Urinary bladder (tissue), 4 donors: ENCODE measurements around the gene IL17RA. TPM values are rescaled to one million over a fixed set of nuclear protein-coding genes. Genes with fewer than 3 reads are reported as not detected.

Experiments used
- DNase-seq: peaks from one replicate; pipeline ENCODE4 v3.0.0-alpha.2; 2015; ENCODE audit errors: extremely low spot score
- H3K27ac ChIP-seq: one replicate; pipeline ENCODE4 v1.5.1; 2013; ENCODE audit warnings: low read depth, mild to moderate bottlenecking, moderate library complexity
- H3K36me3 ChIP-seq: one replicate; pipeline ENCODE4 v1.6.1; 2013; ENCODE audit warnings: mild to moderate bottlenecking, moderate library complexity; ENCODE audit not compliant: insufficient read depth
- H3K4me1 ChIP-seq: one replicate; pipeline ENCODE4 v1.6.1; 2013; ENCODE audit warnings: mild to moderate bottlenecking, moderate library complexity; ENCODE audit not compliant: insufficient read depth
- H3K4me3 ChIP-seq: one replicate; pipeline ENCODE4 v1.5.1; 2013; ENCODE audit warnings: low read depth, low read length
- WGBS: extraction: QIAGEN DNeasy Blood & Tissue Kit; methylation state at CpG from one replicate; pipeline ENCODE4 v1.1.7; 2013; 5-methylcytosine and 5-hydroxymethylcytosine counted together
- polyA plus RNA-seq: library from polyadenylated mRNA; stranded (reverse); fragments of 200-250 nt; gene quantifications from one replicate; pipeline ENCODE4 v1.2.3, GENCODE V29; 2013
- total RNA-seq: library from RNA; depleted of rRNA; stranded (reverse); fragments of >200 nt; gene quantifications from one replicate; pipeline ENCODE4 v1.2.3, GENCODE V29; 2014
- donor health status: healthy with polysubstance abuse.
- donor health status: healthy.

Gene IL17RA
- total and polyA plus RNA-seq, 2 donors = 5.1 to 9.1 TPM

DNA sequence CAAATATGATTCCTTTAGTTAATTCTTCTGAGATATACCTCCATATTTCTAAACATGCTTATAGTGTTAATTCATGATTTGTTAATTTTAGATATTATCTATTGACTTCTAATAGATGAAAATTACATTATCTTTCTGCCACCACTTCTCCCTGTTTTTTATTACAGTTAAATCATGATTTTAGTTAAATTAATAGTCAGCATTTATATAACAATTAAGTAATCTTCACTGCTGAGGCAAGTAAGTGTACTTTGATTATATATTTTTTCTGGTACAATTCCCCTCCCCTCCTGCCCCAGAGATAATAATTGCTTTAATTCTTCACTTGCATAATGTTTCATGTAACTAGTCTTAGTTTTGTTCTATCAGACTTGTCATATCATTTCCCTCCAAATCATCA, 5.8 kb downstream of the IL17RA start:
- DNase-seq = no peak
- Histone ChIP-seq H3K36me3 (no peaks in the 10 kb centered on the region), H3K27ac (no peak overlapping the region), H3K4me1 (no peaks in the 10 kb centered on the region), H3K4me3 (no peak overlapping the region)

DNA sequence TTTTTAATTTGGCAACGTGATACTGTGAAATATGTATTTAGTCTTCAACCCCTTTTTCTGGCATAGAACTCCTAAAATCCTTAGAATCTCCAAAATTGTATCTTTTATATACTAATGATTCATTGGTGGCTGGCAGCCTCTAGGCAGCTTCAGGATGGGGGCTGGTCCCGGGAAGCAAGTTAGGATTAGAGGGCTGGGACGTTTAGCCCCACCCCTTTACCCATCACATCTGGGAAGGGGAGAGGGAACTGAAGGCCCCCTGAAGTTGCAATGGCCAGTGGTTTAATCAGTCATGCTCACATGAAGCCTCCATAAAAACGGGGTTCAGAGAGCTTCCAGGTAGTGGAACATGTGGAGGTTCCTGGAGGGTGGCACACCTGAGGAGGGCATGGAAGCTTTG, 7.1 kb downstream of the IL17RA start:
- Histone ChIP-seq H3K4me1 (no peaks in the 10 kb centered on the region), H3K4me3 (no peak overlapping the region), H3K36me3 (no peaks in the 10 kb centered on the region), H3K27ac (no peak overlapping the region)
- DNase-seq = no peak
- 48% methylated on average over 4 of the region's 4 CpGs for WGBS

DNA sequence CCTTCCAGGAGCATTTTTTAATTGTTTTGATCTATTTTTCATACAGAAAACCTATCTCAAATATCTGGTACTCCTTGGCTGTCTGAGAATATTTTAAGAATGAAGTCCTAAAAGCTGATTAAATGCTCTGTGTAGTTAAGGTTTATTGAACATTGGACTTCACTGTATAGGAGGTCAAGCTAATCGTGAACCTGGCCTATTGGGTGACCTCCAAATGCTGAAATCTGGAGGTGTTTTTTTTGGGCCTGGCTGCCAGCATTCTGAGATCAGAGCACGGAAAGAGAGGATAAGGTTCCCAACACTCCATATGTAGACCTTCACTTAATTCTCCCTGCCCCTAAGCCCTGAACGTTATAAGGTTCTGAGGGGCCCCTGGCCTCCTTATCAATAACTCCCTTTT, 8.3 kb downstream of the IL17RA start:
- no peak overlapping the region for H3K4me3 ChIP-seq
- H3K4me1 ChIP-seq = no peaks in the 10 kb centered on the region
- H3K36me3 ChIP-seq = peaks cover 2% of the 10 kb centered on the region
- 65% methylated on average over 3 of the region's 3 CpGs for WGBS
- H3K27ac ChIP-seq = no peak overlapping the region
- DNase-seq = no peak

DNA sequence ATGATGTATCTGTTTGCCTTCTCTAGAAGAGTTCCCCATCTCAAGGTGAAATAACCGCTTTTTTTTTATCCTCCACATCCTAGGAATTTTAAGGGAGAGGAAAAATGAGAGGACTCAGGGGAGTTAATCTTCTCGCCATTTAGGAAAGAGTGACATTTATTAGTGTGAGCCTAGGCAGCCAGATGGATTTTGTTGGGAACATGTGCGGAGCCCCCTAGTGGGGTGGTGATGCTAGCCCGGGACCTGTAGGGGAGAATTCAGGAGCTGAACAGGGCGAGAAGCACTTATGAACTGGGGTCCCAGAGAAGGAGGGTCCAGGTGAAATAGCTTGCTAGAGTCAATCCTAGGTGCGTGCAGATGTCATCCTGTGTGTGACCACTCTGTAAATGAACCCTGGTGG, 10.7 kb downstream of the IL17RA start:
- Histone ChIP-seq H3K36me3 (peaks cover 8% of the 10 kb centered on the region), H3K4me3 (no peak overlapping the region), H3K4me1 (no peaks in the 10 kb centered on the region), H3K27ac (no peak overlapping the region)
- no peak for DNase-seq
- 69% methylated on average over 6 of the region's 6 CpGs for WGBS

DNA sequence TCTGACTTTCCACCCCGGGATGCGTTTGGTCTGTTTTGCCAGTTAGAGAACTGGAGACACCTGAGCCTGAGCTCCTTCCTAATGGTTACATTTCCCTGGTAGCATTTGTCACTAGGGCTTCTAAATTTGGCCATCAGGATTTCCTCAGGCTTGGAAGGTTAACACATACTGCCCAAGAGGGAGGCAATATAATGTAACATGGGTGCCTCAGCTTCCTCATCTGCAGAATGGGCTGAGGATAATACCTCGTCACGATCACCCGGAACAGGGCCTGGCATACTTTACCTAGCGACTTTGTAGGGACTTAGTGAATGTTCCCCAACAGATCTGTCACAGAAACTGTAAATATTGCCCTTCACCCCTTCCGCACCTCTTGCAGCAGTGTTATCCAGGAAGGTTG, 11.3 kb downstream of the IL17RA start:
- no peaks in the 10 kb centered on the region for H3K4me1 ChIP-seq
- WGBS = 94% methylated on average over 7 of the region's 7 CpGs
- peaks cover 8% of the 10 kb centered on the region for H3K36me3 ChIP-seq
- DNase-seq = no peak
- no peak overlapping the region for H3K27ac ChIP-seq
- no peak overlapping the region for H3K4me3 ChIP-seq

DNA sequence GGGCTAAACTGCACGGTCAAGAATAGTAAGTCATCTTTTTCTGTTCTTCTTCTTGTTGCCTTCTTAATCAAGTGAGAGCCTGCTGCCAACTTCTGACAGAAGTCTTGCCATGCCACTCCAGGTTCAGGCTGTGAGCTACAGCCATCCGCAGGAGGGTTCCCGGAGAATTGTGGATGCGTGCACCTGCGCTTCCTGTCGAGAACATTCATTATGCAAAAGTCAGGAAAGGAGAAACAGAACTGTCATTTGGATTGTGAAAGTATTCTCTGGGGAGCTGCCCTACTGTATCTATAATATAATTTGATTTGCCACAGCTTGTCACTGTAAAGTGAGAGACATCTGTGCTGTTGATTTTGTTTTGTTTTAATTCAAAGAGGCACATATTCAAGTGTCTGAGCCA, 12.3 kb downstream of the IL17RA start:
- Histone ChIP-seq H3K4me1 (no peaks in the 10 kb centered on the region), H3K36me3 (peaks cover 8% of the 10 kb centered on the region), H3K4me3 (no peak overlapping the region), H3K27ac (no peak overlapping the region)
- 80% methylated on average over 6 of the region's 6 CpGs for WGBS
- no peak for DNase-seq

DNA sequence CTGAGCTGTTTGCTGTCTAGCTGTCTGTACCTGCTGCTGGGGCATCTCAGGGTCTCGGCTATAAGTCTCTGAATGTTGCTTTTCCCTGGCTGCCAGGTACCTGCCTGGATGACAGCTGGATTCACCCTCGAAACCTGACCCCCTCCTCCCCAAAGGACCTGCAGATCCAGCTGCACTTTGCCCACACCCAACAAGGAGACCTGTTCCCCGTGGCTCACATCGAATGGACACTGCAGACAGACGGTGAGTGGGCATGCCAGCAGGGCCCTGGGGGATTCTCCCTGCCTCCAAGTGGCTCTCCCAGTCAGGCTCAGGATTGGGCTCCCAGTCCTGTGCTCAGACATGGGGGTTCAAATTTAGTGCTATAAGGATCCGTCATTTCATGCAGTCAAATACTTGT, 12.9 kb downstream of the IL17RA start:
- Histone ChIP-seq H3K27ac (no peak overlapping the region), H3K36me3 (peaks cover 9% of the 10 kb centered on the region), H3K4me1 (no peaks in the 10 kb centered on the region), H3K4me3 (no peak overlapping the region)
- 85% methylated on average over 6 of the region's 6 CpGs for WGBS
- no peak for DNase-seq

DNA sequence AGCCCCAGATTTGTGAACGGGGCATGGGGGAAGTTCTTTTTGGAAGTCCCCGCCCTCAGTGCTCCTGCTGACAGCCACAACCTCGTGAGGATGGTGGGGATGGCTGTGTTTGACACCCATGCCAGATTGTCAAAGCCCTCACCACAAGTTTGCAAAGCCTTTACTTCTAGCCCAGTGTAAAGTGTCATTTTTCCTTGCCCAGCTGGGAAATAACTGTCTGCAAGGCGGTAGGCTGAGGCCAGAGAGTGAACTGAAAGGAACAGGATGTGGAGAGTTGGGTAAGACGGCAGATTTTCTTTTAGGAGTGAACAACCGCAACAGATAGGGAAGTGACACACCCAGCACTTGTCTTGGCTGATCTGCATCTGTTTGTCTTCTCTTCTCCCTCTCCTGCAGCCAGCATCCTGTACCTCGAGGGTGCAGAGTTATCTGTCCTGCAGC, 13.6 kb downstream of the IL17RA start:
- 67% methylated on average over 7 of the region's 7 CpGs for WGBS
- no peak for DNase-seq
- Histone ChIP-seq H3K27ac (no peak overlapping the region), H3K36me3 (peaks cover 9% of the 10 kb centered on the region), H3K4me1 (no peaks in the 10 kb centered on the region), H3K4me3 (no peak overlapping the region)

DNA sequence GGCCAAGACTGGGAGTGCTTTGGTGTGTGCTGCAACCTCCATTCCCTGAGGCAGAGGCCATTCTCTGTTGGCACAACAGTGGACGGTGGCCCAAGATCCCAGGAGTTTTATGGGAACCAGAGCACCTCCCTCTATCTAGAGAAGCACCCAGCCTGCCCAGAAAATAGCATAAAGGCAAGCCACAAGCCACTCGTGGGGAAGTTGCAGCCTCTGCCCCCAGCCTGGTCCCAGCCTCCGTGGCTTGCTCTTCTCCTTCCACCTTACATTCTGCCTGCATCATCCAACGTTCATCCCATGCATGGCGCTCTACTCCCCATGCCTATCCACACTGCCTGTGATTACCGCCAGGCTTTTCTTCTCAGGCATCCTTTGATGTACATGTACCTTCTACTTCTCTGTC, 15.8 kb downstream of the IL17RA start:
- no peak overlapping the region for H3K4me3 ChIP-seq
- H3K36me3 ChIP-seq = peaks cover 9% of the 10 kb centered on the region
- 80% methylated on average over 6 of the region's 6 CpGs for WGBS
- H3K27ac ChIP-seq = no peak overlapping the region
- H3K4me1 ChIP-seq = no peaks in the 10 kb centered on the region
- DNase-seq = no peak

DNA sequence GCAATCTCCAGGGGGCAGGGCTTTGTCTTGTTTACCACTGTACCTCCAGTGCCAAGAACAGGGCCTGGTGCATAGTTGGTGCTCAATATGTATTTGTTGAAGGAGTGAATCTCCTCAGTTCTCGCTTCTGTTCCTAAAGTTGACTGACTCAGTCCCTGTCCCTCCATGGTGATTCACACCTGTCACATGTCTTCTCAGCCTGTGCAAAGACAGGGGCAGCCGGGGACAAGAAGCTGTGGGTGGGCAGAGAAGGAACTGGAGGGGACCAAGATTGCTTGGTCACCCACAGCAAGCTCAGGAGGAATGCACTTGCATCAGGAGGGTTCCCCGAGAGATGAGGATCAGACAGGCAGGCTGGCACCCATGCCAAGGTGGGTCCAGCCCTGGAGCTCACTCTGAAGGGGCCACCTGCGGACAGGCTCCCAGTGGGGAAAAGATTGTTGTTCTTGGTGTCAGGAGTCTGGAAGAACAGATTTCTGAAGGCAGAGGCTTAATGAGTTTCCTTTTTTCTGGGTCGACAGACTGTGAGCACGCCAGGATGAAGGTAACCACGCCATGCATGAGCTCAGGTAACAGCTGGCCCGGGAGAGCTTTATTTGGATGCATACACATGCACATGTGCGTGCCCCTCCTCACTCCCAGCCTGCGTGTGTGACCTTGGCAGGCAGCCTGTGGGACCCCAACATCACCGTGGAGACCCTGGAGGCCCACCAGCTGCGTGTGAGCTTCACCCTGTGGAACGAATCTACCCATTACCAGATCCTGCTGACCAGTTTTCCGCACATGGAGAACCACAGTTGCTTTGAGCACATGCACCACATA, 16.9 kb downstream of the IL17RA start:
- Histone ChIP-seq H3K36me3 (peaks cover 9% of the 10 kb centered on the region), H3K4me3 (no peak overlapping the region), H3K27ac (no peak overlapping the region), H3K4me1 (no peaks in the 10 kb centered on the region)
- no peak for DNase-seq
- WGBS = 86% methylated on average over 14 of the region's 14 CpGs

DNA sequence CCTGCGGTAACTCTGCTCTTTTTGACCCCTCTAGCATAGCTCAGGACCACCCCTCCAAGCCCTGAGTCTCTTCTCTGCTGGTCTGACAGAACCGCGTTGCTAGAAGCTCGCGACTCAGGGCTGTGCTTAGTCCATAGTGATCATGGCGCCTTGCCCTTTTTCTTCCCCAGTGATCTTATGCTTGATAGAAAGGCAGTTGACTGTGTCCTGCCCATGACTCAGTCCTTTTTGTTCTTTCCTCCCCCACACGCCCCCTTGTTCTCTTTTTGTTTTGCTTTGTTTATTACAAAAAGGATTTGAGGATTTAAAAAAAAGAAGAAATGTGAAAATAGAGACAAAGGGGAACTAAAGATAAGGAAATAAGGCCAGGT, 17.5 kb downstream of the IL17RA start:
- Histone ChIP-seq H3K27ac (no peak overlapping the region), H3K36me3 (peaks cover 9% of the 10 kb centered on the region), H3K4me1 (no peaks in the 10 kb centered on the region), H3K4me3 (no peak overlapping the region)
- no peak for DNase-seq
- 92% methylated on average over 7 of the region's 7 CpGs for WGBS

DNA sequence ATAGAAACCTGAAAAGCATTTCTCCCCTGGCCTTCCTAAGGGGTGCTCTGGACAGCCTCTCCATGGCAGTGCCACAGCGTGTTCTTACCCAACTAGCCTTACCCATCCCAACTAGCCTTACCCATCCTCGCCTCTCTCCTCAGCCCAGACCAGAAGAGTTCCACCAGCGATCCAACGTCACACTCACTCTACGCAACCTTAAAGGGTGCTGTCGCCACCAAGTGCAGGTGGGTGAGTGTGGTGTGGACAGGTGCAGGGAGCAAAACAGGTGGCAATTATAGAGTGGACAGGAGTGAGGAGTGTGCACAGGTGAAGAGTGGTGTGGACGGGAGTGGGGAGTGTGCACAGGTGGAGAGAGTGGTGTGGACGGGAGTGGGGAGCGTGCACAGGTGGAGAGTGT, 18.6 kb downstream of the IL17RA start:
- Histone ChIP-seq H3K27ac (no peak overlapping the region), H3K4me1 (no peaks in the 10 kb centered on the region), H3K36me3 (peaks cover 8% of the 10 kb centered on the region), H3K4me3 (no peak overlapping the region)
- no peak for DNase-seq
- WGBS = 94% methylated on average over 9 of the region's 9 CpGs

DNA sequence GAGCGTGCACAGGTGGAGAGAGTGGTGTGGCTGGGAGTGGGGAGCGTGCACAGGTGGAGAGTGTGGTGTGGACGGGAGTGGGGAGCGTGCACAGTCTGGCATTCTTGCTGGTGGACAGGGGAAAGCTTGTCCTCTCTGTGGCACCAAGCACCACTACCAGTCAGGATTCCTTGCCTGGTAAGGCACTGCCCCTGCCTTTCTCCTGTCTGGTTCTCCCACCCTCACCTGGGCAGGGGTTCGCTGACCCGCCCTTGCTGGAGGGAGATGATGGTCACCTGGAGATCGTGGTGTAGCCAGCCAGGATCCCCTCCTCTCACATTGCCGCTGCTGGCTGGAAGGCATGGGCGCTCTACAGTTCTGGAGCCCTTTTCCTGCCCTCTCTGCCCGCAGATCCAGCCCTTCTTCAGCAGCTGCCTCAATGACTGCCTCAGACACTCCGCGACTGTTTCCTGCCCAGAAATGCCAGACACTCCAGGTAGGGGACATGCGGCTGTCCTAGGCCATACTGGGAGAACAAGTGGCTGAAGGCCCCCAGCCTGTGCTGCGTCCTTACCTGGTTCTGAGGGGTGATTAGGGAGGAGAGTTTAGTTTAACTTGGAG, 19.6 kb downstream of the IL17RA start:
- H3K36me3 ChIP-seq = peaks cover 7% of the 10 kb centered on the region
- no peak overlapping the region for H3K27ac ChIP-seq
- 83% methylated on average over 14 of the region's 14 CpGs for WGBS
- DNase-seq = no peak
- no peaks in the 10 kb centered on the region for H3K4me1 ChIP-seq
- no peak overlapping the region for H3K4me3 ChIP-seq
